Measurements from ENCODE around the gene TMEM178B. TPM values are rescaled to one million over a fixed set of nuclear protein-coding genes. Genes with fewer than 3 reads are reported as not detected.

The TMEM178B gene
- total RNA-seq, 2 experiments from 2014 or later = not detected

DNA sequence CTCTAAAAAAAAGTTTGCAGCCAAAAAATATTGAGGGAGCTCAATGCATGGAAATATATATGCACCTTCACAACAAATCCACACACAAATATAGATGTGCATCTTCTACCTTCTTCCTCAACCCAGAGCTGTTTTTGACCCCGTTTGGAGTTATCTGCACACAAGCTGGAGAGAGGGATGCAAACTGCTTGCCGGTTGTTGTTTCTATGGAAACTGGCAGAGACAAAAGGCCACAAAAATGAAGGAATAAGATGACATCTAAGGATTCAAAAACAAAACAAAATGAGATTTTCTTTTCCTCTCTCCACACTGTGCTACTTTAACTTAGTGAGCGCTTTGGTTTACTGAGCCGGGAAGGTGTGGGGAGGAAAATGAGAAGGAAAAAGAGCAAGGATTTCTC lies 267.1 kb downstream of the TMEM178B start:
- POLR2A ChIA-PET = no interaction called here
- H3K27me3 Mint-ChIP-seq = peaks cover 14% of the 10 kb centered on the region

GRCh38 chr7:141342621-141343408 lies 269.0 kb downstream of the TMEM178B start:
- DNase-seq = no peak
- ChIA-PET POLR2A (no interaction called here), CTCF (no interaction called here)
- H3K9me3 ChIP-seq (ENCODE audit: control insufficient read depth in 1 of 2, insufficient read depth in 1 of 2, low read length in 2 of 2) = no peaks in the 10 kb centered on the region
- H3K4me3 ChIP-seq (ENCODE audit: low read length) = no peak overlapping the region
- intact Hi-C loops (cut with DNase I, micrococcal nuclease) = no loop called here
- H3K4me3 Mint-ChIP-seq = no peak overlapping the region
- no peak for ATAC-seq (ENCODE audit: poor library complexity)
- TF ChIP-seq, protein P1, sequence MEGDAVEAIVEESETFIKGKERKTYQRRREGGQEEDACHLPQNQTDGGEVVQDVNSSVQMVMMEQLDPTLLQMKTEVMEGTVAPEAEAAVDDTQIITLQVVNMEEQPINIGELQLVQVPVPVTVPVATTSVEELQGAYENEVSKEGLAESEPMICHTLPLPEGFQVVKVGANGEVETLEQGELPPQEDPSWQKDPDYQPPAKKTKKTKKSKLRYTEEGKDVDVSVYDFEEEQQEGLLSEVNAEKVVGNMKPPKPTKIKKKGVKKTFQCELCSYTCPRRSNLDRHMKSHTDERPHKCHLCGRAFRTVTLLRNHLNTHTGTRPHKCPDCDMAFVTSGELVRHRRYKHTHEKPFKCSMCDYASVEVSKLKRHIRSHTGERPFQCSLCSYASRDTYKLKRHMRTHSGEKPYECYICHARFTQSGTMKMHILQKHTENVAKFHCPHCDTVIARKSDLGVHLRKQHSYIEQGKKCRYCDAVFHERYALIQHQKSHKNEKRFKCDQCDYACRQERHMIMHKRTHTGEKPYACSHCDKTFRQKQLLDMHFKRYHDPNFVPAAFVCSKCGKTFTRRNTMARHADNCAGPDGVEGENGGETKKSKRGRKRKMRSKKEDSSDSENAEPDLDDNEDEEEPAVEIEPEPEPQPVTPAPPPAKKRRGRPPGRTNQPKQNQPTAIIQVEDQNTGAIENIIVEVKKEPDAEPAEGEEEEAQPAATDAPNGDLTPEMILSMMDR (IDR thresholded peaks at IDR 0.05) = no peak
- no peaks in the 10 kb centered on the region for H3K4me1 Mint-ChIP-seq (ENCODE audit: low read depth)
- no peaks in the 10 kb centered on the region for H3K4me1 ChIP-seq (ENCODE audit: insufficient read depth, low read length)
- H3K27me3 Mint-ChIP-seq = peaks cover 19% of the 10 kb centered on the region
- no peak overlapping the region for H3K27ac ChIP-seq (ENCODE audit: low read depth in 1 of 2, low read length in 2 of 2)
- no peaks in the 10 kb centered on the region for H3K27me3 ChIP-seq (ENCODE audit: control insufficient read depth in 1 of 2, insufficient read depth in 2 of 2, low read length in 2 of 2)
- H3K9me3 Mint-ChIP-seq = peaks cover 2% of the 10 kb centered on the region
- no peak overlapping the region for H3K27ac Mint-ChIP-seq
- no peaks in the 10 kb centered on the region for H3K36me3 ChIP-seq (ENCODE audit: insufficient read depth, low read length)
- H3K36me3 Mint-ChIP-seq (ENCODE audit: low read depth) = no peaks in the 10 kb centered on the region

More for the DNA sequence above, 267.1 kb downstream of the TMEM178B start:
- Histone ChIP-seq H3K4me1 (ENCODE audit: insufficient read depth, low read length) (no peaks in the 10 kb centered on the region), H3K27ac (ENCODE audit: low read depth in 1 of 2, low read length in 2 of 2) (no peak overlapping the region), H3K4me3 (ENCODE audit: low read length) (no peak overlapping the region), H3K36me3 (ENCODE audit: insufficient read depth, low read length) (no peaks in the 10 kb centered on the region), H3K27me3 (ENCODE audit: control insufficient read depth in 1 of 2, insufficient read depth in 2 of 2, low read length in 2 of 2) (no peaks in the 10 kb centered on the region), H3K9me3 (ENCODE audit: control insufficient read depth in 1 of 2, insufficient read depth in 1 of 2, low read length in 2 of 2) (no peaks in the 10 kb centered on the region)
- no peaks in the 10 kb centered on the region for H3K36me3 Mint-ChIP-seq (ENCODE audit: low read depth)
- DNase-seq = no peak
- CTCF ChIA-PET = no interaction called here
- H3K27ac Mint-ChIP-seq = no peak overlapping the region
- H3K4me3 Mint-ChIP-seq = no peak overlapping the region
- no peaks in the 10 kb centered on the region for H3K4me1 Mint-ChIP-seq (ENCODE audit: low read depth)
- TF ChIP-seq, protein P1 (IDR thresholded peaks at IDR 0.05) = no peak
- intact Hi-C loops (cut with DNase I, micrococcal nuclease) = no loop called here
- peaks cover 2% of the 10 kb centered on the region for H3K9me3 Mint-ChIP-seq
- ATAC-seq (ENCODE audit: poor library complexity) = no peak

- Mint-ChIP-seq H3K27me3 (peaks cover 26% of the 10 kb centered on the region), H3K4me1 (ENCODE audit: low read depth) (no peaks in the 10 kb centered on the region), H3K9me3 (no peaks in the 10 kb centered on the region), H3K36me3 (ENCODE audit: low read depth) (no peaks in the 10 kb centered on the region), H3K27ac (no peak overlapping the region), H3K4me3 (no peak overlapping the region)
- ChIA-PET CTCF (no interaction called here), POLR2A (no interaction called here)
- intact Hi-C loops (cut with DNase I, micrococcal nuclease) = no loop called here
- TF ChIP-seq, protein P1 (IDR thresholded peaks at IDR 0.05) = no peak
- DNase-seq (no peak), ATAC-seq (ENCODE audit: poor library complexity) (no peak)
- Histone ChIP-seq H3K36me3 (ENCODE audit: insufficient read depth, low read length) (no peaks in the 10 kb centered on the region), H3K4me3 (ENCODE audit: low read length) (no peak overlapping the region), H3K27me3 (ENCODE audit: control insufficient read depth in 1 of 2, insufficient read depth in 2 of 2, low read length in 2 of 2) (no peaks in the 10 kb centered on the region), H3K4me1 (ENCODE audit: insufficient read depth, low read length) (no peaks in the 10 kb centered on the region), H3K9me3 (ENCODE audit: control insufficient read depth in 1 of 2, insufficient read depth in 1 of 2, low read length in 2 of 2) (no peaks in the 10 kb centered on the region), H3K27ac (ENCODE audit: low read depth in 1 of 2, low read length in 2 of 2) (no peak overlapping the region)
Measured at GRCh38 chr7:141344153-141344935, 270.5 kb downstream of the TMEM178B start.

Measured in CD4-positive, alpha-beta T cell (primary cell).